Measurements from ENCODE around the gene SEC62.

Gene SEC62

DNA sequence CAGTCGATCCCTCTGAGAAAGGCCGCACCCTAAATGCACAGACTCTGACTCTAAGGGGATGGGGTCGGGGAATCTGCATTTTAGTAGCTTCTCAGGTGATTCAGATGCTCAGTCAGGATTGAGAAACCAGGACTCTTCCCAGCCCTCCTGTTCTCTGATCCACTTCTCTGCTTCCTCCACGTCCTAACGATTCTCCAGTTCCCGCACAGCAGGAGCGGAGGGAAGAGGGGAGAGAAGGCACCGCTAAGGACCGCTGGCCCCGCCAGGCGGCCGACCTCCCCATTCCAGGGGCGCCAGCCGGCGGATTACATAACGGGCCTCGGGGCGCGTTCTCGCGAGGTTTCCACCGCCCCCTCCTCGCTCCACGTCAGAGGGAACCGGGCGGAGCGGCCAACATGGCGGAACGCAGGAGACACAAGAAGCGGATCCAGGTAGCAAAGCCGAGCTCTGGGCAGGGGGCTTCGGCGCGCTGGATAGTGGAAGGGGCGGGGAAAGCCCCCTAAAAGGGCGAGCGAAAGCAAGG lies at the start of gene SEC62:
Gene SEC62, plus strand, starts transcription at position 380 of the 523 bp plus-strand sequence. Its CDS starts 16 bp downstream, at position 396.
- peak; percentile 69 to 90 for DNase-seq

- no peak for DNase-seq
Measured at GRCh38 chr3:169923189-169923588, 43.4 kb upstream of the SEC62 start.

DNA sequence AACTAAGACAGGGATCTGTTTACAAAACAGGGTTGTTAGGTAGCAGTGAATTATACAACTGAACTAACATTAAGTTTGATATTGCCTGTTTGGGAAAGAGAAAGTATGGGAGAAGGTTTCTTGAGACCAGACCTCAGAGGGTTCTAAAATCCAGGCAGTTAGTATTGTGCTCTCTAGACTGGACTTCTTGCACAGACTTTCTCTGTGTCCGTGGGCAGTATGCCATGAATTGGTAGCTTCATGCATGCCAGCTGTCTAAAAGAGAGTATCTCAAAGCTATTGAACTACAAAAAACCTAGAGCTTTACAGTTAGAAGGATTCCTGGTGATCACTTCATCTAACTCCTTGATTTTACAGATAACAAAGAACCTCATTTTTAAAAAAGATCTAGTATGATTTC lies 42.8 kb upstream of the SEC62 start:
- DNase-seq, result no peak

DNA sequence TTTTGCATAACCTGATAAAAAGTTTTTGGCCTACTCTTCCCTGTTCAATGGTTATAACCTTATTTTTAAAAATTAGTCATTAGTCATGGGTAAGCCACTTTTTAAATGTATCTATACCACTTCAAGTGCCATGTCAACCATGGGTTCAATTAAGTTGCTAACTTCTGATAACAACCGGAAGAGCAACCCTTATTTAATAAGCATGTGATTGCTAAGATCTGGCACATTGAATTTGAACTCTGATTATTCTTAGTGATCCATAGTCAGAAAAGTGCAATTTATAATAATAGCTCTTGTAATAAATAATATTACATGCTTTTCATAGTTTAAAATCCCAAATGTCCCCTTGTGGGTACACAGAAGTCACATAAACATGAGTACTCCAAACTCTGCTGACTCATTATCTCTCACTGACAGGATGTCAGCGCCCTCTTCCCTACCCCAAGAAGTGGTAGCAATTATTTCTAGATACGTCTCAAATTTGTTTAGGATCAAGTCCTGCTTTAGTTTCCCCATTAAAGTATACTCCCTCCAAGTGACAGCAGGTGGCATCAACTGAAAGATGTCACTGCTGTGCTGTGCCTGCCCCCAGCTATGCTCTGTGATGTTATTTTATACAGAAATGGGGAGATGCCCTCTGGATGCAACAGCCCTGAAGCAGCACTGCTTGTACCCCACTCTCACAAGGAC lies 36.6 kb upstream of the SEC62 start:
- no peak for DNase-seq

DNA sequence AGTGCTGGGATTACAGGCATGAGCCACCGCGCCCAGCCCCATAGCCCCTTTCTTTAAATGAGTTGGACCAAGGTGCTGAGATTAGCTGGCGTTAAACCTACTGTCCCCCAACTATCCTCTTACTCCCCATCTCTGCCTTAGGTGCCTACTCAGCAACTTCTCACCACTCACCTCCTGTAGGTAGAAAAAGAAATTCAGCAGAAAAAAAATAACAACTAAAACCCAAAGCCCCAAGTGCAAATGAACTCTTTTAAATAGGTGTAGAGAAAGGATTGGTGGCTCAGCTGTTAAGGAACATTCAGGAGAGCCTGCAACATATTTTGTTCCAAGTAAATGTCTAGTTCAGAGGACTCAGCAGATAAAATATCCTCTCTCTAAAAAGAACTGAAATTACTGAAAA lies 35.8 kb upstream of the SEC62 start:
- DNase-seq, result no peak

- no peak for DNase-seq
Measured at GRCh38 chr3:169931747-169932520, 34.7 kb upstream of the SEC62 start.

DNA sequence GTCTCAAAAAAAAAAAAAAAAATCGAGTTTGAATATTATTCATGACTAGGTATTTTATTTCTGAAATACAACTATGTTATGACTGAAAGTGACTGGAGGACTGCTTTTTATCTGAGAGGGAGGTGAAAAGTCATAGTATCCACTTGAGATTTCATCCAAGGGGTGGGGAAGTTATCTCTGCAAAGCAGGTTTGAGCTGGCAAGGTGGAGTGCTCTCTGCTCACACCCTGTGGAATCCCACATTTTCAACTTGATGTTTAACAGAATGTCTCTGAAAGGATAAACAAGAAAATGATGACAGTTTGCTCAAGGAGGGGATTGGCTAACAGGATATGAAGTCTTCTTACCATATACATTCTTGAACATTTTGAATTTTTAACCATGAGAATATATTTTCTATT lies 27.3 kb upstream of the SEC62 start:
- DNase-seq, result no peak

- DNase-seq, result no peak
Measured at GRCh38 chr3:169939751-169940150, 26.9 kb upstream of the SEC62 start.

- no peak for DNase-seq
Measured at GRCh38 chr3:169940470-169941181, 26.0 kb upstream of the SEC62 start.

- DNase-seq, result no peak
Measured at GRCh38 chr3:169945313-169945712, 21.3 kb upstream of the SEC62 start.

GRCh38 chr3:169946336-169946735 lies 20.3 kb upstream of the SEC62 start:
- DNase-seq, result no peak

GRCh38 chr3:169948559-169949448 lies 17.8 kb upstream of the SEC62 start:
- DNase-seq, result no peak

DNA sequence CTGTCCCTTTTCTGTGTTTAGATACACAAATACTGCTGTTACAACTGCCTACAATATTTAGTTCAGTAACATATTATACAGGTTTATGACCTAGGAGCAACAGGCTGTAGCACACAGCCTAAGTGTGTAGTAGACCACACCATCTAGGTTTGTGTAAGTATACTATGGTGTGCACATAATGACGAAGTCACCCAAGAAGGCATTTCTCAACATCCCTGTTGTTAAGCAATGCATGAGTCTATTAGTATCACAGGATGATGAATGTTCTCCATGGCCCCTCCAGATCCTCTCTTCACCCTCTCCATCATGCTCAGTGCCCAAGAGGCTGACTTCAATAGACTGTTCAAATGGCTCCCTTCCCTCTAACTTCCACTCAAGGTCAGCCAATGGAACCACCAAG lies 14.6 kb upstream of the SEC62 start:
- DNase-seq, result no peak

- DNase-seq, result no peak
Measured at GRCh38 chr3:169953462-169954141, 13.0 kb upstream of the SEC62 start.

- DNase-seq, result no peak
Measured at GRCh38 chr3:169954142-169954756, 12.4 kb upstream of the SEC62 start.

DNA sequence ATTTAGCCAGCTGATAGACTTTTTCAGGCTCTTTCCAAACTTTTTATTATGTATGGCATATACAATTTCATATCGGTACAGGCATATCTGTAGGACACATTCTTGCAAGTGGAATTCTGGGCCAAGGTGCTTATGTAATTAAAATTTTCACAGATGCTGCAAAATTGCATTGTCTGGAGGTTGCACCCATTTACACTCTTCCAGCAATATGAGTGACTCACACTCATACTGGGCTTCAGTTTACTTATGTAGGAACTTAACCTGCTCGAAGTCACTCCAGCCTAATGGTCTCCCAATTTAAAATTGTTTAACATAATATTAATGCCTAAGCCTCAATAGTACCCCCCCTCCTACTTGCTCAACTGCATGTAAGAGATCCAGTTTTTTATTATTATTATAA lies 11.2 kb upstream of the SEC62 start:
- no peak for DNase-seq

- DNase-seq, result no peak
Measured at GRCh38 chr3:169964176-169964575, 2.4 kb upstream of the SEC62 start.

GRCh38 chr3:169965562-169966427 lies 812 bp upstream of the SEC62 start:
- DNase-seq, result peak in 1 of 2 experiments; percentile 63

DNA sequence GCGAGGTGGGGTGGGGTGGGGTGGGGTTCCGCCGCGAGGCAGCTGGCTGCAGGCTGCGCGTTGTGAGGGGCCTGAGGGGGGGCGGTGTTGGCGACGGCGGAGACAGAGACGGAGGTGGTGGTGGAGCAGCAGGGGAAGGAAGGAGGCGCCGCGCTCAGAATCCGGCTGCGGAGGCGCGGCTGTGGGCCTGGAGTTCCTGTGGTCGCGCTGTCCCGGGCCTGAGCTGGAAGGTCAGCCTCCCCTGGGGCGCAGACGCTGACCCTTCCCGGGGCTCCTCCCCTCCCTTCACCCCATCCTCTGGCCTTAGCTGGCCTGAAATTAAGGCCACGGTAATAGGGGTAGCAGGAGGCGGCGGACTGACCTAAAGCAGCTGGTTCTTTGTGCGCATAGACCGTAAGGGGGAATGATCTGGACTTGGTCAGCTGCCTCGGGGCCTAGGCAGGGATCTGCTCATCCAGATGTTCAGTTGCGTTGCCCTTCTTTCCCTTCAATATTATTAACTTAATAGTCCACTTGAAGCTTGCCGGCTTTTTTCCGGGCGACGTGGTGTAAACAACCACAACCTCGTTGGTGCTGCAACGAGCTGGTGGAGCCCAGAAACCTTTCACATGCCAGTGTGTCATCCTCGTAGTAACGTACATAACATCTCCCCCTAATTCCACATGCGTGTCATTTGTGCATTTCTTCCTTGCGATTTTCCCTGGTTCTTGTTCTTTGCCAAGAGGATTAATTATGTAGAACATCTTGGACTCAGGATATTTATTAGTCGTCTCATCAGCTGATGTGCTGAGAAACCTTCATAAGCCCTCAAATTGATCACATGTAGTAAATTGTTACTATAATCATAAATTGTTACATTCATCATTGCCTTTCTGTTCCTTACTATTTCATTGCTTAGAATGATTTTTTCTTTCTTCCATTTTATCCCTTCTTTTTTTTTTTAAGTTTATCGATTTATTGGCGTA lies 626 bp downstream of the SEC62 start:
- peak; percentile 26 to 37 for DNase-seq
